Jurkat, Clone E6-1 (cell line): ENCODE results near the gene SRC.

ENCODE experiments used
- DNase-seq: peaks from one replicate; pipeline ENCODE4 v3.0.0-alpha.2; 2011; ENCODE audit warnings: low read depth, low spot score
- H3K4me3 ChIP-seq: 2 replicates; pipeline ENCODE4 v1.5.1; 2011; ENCODE audit warnings: mild to moderate bottlenecking, low read length, control low read depth, moderate library complexity

The SRC gene

DNA sequence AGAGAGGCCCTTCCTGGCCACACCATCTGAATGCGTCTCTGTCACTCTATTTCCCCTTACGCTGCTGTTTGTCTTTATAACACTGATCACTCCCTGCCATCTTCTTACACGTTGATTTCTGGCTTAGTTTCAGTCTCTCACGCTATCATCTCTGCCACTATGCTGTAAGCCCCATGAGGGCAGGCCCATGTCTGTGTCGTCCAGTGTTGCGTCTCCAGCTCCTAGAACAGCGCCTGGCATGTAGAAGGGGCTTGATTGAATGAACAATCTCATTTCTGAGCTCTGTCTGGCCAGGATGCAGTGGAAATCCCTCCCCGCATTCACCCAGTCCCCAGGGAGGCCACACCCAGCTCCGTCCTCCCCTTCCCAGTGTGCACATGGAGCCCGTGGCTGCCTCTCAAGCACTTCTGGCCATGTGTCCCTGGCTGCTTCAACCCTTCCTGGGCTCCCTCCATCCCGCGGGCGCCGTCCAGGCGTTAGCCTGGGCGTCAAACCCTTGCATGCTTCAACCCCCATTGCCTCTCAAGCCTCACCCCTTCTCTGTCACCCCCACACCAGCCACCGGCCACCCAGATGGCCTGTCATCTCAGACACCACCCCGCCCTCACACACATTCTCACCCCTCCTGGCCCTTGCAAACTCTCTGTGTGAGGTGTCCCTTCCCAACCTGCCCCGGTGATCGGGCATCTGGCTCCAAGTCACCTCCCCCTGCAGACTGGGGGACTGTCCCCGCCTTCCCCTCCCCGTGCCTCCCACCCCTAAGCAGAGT is 71.1 kb downstream of the SRC start:
- DNase-seq = no peak
- H3K4me3 ChIP-seq = no peak overlapping the region

DNA sequence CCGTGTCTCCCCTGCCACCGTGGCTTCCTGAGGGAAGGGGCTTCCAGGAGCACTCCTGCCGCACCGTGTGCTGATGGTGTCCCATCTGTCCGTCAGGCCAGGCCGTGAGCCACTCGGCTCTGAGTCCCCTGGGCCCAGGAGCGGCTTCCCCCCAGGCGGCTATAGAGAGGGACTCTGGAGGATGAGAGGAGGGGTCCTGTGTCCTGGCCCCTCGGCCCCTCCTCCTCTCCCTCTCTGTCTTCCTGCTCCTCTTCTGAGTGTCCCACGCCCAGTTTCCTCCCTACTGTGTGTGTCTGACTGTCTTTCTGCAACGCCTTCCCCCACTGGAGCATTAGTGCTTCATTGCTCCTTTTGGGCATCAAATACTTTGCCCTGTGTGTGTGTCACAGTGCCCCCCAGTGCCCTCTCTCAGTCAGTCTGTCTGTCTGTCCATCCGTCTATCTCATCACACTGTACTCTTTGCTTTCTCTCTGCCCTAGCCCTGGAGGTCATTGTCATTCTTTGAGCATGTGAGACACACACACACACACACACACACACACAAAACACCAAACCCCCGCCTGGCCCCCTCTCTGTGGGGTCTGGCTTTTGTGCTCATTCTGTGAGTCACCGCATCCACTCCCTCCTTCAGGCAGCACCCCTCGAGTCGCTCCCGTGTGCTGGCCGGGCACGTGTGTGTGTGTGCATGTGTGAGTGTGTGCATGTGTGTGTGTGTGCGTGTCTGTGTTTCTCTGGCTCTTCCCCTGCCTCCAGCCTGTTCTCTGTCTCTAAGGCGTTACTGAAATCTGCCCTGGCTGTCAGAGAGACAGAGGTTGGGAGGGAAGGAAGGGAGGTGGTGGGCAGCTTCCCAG is 71.9 kb downstream of the SRC start:
- DNase-seq = no peak
- H3K4me3 ChIP-seq = no peak overlapping the region

DNA sequence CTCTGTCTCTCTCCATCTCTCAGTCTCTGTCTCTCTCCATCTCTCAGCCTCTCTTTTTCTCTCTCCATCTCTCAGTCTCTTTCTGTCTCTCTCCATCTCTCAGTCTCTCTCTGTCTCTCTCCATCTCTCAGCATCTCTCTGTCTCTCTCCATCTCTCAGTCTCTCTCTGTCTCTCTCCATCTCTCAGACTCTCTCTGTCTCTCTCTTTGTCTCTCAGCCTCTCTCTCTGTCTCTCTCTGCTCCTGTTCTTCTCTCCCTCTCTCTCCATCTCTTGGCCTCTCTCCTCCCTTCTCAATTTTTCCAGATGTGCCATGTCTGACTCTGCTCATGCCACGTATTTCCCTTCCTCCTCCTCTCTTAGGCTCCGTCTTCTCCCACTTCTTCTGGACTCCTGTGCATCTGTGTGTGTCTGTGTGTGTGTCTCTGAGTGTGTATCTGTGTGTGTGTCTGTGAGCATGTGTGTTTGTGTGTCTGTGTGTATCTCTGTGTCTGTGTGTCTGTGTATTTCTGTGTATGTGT is 72.7 kb downstream of the SRC start:
- no peak for DNase-seq

DNA sequence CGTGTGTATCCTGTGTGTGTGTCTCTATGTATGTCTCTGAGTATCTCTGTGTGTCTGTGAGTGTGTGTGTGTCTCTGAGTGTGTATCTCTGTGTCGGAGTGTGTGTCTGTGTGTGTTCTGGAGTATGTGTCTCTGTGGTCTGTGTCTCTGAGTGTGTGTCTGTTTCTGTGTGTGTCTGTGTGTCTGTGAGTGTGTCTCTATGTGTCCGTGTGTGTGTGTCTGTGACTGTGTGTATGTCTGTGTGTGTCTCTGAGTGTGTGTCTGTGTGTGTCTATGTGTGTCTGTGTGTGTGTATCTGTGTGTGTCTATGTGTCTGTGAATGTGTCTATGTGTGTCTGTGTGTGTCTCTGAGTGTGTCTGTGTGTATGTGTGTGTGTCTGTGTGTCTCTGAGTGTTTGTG is 73.4 kb downstream of the SRC start:
- H3K4me3 ChIP-seq = no peak overlapping the region
- no peak for DNase-seq

More for the DNA sequence above, 72.7 kb downstream of the SRC start:
- H3K4me3 ChIP-seq = no peak overlapping the region

DNA sequence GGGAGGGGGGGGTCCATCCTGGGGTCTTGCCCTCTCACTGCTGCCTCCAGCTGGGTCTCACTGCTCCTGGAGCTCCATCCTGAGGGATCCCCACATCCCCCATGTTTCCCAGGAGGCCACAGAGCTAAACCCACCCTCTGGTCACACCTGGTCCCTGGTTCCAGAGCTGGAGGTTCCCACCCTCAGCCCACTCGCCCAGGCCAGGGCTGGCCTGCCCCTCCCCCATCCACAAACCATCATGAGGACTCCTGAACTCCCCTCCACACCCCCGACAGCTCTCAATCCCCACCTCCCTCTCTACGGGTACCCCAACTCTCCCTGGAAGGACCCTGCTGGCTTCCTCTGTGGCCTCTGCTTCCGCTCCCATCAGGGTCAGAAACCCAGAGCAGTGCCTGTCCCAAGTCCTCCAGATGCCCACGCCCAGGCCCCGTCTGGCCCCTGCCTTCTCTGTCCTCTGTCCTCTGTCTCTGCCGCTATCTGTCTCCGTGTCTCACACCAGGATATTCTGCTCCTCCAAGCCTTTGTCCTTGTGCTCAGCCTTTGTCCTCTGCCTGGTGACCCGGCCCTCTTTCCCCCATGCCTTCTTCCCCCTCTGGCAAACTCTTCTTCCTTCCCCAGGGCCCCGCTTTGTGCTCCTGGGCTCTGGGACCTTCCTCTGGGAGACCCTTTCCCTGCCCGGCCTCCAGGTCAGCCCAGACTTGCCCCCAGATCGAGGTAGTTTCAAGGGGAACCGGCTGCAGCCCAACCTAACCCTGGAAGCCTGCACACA is 74.0 kb downstream of the SRC start:
- DNase-seq = no peak
- no peak overlapping the region for H3K4me3 ChIP-seq

DNA sequence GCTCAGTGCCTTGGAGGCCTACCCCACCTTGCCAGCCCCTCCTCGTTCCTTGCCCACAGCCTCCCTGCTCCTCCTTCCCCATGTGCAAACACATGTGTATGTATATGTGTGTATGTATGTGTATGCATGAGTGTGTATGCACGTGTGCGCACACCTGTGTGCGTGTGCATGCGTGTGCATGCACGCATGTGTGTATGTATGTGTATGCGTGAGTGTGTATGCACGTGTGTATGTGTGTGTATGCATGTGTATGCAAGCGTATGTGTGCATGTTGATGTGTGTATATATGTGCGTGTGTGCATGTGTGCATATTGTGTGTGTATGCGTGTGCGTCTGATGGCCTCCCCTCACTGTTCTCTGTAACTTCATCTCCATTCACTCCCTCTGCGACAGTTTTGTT is 74.7 kb downstream of the SRC start:
- no peak overlapping the region for H3K4me3 ChIP-seq
- DNase-seq = no peak

DNA sequence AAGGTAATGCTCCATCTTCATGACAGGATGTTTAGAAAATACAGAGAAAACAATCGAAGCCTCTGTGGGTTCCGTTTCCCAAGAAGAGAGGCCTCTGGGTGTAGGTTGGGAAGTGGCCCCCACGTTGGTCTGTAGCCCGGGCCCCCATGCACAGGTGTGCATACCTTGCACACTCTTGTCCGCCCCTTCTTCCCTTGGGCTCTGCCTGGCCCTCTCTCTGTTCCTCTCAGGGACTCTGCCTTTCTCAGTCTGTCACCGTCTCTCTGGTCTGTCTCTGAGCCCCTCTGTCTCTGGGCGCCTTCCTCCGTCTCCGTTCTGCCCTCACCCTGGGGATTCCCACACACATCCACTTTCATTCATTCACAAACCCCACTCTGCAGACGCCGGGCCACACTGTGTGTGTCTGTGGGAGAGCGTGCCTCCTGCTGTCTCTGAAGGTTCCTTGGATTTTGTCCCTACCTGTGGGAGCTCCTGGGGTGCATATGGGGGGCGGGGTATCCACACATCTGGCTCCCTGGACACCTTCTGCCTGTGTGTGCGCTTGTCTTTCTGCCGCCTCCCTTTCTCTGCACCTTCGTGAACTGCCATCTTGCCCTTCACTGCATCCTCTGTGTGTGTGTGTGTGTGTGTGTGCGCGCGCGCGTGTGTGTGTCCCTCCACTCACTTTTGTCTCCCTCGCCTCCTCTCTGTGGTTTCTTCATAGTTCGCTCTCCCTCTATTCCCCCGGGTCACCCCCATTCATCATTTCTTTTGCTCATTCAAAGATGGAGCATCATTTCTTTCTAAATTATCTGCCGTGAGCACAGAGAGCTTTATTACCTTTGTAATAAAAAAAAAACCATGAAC is 75.3 kb downstream of the SRC start:
- no peak for DNase-seq
- H3K4me3 ChIP-seq = no peak overlapping the region

DNA sequence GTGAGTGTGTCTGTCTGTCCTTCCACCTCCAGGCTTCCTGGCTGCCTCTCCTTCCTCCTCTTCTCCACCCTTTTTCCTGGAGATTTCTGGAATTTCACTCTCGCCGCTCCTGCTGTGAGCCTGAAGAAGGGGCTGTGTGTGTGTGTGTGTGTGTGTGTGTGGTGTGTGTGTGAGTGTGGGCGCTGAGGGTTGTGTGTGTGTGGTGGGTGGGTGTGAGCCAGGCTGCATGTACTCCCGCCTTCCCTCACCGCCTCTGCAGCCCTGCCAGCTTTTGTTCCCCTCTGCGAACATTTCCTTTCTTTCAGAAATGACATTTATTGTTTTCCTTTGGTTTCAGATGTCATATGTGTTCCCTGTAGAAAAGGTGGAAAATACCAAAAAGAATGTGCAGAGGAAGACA is 76.0 kb downstream of the SRC start:
- no peak for DNase-seq
- H3K4me3 ChIP-seq = no peak overlapping the region

DNA sequence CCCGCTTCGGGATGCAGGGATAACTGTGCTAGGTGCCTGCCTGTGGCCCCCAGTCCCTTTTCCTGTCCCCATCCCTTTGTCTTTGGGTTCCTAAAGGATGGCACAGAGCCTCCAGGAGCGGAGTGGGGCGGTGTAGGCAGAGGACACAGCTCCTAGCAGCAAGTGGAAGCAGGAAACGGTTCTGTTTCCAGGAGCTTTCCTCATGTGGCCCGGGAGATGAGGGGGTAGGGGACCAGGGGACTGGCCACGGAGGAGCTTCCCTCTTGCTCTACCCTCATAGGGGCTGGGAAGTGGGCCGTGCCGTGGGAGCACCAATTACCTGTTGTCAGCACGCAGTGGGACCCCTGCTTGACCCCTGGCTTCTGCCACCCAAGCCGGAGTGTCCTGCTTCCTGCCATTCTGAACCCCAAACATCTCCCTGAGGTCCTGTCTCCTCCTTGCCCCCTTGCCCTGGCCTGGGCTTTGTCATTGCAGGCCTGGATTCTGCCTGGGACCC is 76.9 kb downstream of the SRC start:
- DNase-seq = no peak
- no peak overlapping the region for H3K4me3 ChIP-seq

DNA sequence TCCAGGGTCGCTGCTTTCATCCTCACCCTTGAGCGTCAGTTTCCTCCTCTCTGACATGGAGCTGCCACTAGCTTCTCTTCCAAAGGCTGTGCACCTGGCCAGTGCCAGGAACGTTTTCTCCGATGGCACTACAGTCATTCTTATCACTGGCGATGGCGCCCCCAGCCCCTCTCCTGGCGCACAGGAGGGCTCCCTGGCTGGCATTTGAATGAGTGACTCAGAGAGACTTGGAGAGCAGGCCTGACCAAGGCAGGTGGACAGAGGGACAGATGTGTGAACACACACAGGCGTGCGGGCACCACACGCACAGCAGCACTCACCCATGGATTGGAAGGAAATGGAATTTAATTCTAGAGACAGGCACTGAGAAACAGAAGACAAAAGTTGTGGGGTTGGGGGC is 77.6 kb downstream of the SRC start:
- no peak for DNase-seq
- no peak overlapping the region for H3K4me3 ChIP-seq

DNA sequence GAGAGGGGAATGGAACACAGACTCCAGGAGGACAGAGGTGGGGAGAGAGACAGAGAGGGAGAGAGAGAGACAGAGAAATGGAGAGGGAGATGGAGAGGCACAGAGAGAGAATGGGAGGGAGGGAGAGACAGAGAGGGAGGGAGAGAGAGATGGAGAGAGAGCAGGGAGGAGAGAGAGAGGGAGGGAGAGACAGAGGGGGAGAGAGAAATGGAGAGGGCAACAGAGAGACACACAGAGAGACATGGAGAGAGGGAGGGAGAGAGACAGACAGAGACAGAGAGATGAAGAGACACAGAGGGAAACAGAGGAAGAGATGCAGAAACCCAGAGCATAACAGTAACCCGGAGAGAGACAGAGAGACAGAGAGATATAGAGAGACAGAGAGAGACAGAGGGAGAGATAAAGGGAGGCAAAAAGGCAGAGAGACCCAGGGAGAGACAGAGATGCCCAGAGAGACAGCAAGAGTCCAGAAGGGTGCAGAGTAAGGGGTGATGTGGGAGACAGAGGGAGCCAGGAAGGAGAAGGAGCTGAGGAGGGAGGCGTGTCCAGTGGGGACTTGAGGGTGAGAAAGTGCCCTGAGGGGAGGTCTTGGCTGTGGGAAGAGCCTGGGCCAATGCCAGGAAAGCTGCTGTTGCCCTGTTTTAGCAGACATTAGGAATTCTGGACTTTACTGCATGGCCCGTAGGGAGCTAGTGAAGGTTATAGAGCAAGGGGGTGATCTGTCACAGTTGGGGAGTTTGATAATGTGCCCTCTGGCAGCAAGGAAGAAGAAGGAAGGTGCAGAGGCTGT is 78.3 kb downstream of the SRC start:
- DNase-seq = no peak
- H3K4me3 ChIP-seq = no peak overlapping the region

DNA sequence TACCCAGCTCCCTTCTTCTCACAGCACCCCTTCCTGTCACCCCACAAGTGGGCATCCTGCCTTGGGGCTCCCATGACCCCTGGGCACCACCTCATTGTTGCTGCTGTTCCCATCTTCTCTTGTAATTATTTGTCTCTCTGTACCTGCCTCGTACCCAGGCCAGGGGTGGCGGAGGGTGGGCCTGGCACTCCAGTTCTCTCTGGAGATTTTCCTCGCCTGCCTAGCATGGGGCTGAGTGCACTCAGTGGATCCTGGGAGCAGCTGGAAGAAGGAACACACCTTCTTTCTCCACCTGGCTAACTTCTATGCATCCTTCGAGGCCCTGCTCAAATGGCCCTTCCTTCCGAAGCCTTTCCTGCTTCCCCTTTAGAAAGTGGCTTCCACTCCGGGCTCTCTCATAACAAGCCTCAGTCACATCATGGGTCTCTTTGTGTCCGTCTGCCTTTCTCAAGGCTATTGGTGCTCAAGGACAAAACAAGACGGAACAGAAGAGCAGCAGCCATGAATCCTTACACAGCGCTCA is 79.2 kb downstream of the SRC start:
- H3K4me3 ChIP-seq = no peak overlapping the region
- no peak for DNase-seq

DNA sequence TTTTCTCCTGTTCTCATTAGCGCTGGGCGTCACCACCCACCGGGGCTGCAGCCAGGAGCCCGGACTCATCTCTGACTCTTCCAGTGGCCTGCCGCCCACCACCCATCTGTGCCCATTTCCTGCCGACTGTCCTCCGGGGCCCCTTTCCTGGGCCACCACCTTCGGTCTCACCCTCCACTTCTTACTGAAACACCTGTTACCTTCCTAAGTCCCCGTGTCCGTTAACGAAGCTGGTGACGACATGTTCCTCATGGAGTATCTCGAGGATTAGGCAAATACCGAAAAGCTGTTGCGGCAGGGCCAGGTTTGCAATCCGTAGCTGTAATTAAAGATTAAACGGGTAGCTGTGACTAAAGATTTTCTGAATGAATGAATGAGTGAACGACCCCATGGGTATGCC is 80.2 kb downstream of the SRC start:
- DNase-seq = no peak

DNA sequence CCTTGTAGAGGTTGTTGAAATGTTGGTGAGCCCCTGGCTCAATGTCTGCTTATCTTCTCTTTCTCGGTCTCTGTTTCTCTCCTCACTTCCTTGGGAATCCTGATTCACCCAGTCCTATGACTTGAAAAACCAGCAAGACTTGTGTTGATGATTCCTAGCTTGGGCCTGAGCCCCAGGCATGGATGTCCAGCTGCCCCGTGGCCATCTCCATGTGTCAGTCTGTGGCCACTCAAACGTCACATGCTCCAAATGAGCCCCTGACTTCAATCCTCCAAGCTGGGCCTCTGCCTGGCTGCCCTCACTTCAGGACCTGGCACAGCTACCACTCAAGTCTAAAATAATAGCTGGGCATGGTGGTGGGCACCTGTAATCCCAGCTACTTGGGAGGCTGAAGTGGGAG is 81.0 kb downstream of the SRC start:
- DNase-seq = no peak
- no peak overlapping the region for H3K4me3 ChIP-seq

More for the DNA sequence above, 80.2 kb downstream of the SRC start:
- no peak overlapping the region for H3K4me3 ChIP-seq

DNA sequence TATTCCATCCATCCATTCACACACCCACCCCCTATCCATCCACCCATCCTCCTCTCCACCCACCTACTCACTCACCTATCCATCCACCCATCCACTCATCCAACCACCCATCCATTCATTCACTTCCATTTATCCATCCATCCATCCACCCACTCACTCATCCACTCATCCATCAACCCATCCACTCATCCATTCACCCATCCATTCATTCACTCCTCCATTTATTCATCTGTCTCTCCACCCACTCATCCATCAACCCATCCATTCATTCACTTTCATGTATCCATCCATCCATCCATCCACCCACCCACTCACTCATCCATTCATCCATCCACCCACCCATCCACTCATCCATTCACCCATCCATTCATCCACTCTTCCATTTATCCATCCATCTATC is 84.1 kb downstream of the SRC start:
- no peak overlapping the region for H3K4me3 ChIP-seq
- no peak for DNase-seq

DNA sequence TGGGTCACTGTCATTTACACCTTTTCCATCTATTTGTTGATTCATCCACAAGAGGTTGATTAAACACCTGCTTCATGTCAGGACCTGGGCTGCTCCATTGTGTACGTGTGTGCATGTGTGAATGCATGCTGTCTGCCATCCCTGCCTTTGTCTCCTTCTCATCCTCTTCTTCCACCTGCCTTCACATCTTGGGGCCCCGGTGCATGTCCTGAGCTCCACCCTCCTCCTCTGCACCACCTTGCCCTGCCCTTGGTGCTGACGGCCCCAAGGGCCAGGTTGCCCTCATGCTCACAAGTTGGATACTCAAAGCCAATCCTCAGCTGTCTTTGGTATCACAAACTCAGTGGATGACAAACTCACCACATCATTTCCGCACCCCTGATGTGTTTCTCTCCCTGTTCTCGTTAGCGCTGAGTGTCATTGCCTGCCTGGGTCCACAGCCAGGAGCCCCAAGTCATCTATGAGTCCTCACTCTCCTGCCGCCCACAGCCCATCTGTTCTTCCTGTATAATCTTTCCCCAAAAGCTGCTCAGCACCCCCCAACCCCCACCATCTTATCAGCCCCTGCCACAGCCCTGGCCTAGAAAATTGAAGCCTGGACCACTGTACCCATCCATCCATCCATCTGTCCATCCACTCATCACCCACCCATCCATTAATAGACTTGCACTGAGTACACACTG is 85.0 kb downstream of the SRC start:
- no peak for DNase-seq
- no peak overlapping the region for H3K4me3 ChIP-seq

DNA sequence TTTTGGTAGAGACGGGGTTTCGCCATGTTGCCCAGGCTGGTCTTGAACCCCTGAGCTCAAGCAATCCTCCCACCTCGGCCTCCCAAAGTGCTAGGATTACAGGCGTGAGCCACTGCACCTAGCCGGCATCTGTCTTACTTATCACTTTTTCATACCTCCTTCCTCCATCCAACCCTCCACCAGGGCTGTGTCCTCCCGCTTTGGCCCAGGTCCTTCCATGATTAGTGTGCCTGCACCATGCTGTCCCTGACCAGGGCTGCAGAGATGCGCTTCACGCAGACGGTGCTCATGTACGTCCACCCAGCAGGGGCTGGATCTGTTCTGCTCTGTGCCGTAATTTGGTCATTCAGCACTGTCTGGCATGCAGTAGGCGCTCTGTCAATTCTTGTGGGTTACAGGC is 85.8 kb downstream of the SRC start:
- no peak for DNase-seq
- no peak overlapping the region for H3K4me3 ChIP-seq
